Ascending aorta (tissue), 2 donors: ENCODE results near the gene ACSL1. TPM values are rescaled to one million over a fixed set of nuclear protein-coding genes. Genes with fewer than 3 reads are reported as not detected.

ENCODE experiments used
- DNase-seq, 2 donors: peaks; one replicate each; pipeline ENCODE4 v3.0.0-alpha.2; 2019; ENCODE audit warnings: low spot score in 2 of 2
- H3K27ac ChIP-seq, 2 donors: fragments of 200-600 bp; sonication (generic); one replicate each; pipeline ENCODE4 v1.5.1; 2016 to 2017; ENCODE audit warnings: mild to moderate bottlenecking in 1 of 2
- H3K27me3 ChIP-seq: fragments of 200-600 bp; sonication (generic); one replicate; pipeline ENCODE4 v1.5.1; 2017
- H3K36me3 ChIP-seq, 2 donors: fragments of 200-600 bp; sonication (generic); one replicate each; pipeline ENCODE4 v1.5.1; 2016
- H3K4me1 ChIP-seq, 2 donors: fragments of 200-600 bp; sonication (generic); one replicate each; pipeline ENCODE4 v1.5.1; 2016 to 2017; ENCODE audit warnings: mild to moderate bottlenecking in 1 of 2
- H3K4me3 ChIP-seq, 2 donors: fragments of 200-600 bp; sonication (generic); one replicate each; pipeline ENCODE4 v1.5.1; 2016 to 2017; ENCODE audit warnings: mild to moderate bottlenecking in 1 of 2
- H3K9me3 ChIP-seq, 2 donors: fragments of 200-600 bp; sonication (generic); one replicate each; pipeline ENCODE4 v1.5.1; 2016
- intact Hi-C: fragments of 100-400 bp; cut with DNase I; formaldehyde crosslinking; loops from one replicate; pipeline ENCODE4 v1.15.1; 2023
- total RNA-seq: library from RNA; depleted of rRNA; stranded (reverse); fragments of >200 nt; gene quantifications from one replicate; pipeline ENCODE4 v1.1.0, GENCODE V29; 2016
- TF ChIP-seq, protein P1 (sequence below), 3 experiments: fragments of 200-600 bp in 2 of 3; fragments of 450-650 bp in 1 of 3; sonication (generic) in 2 of 3; IDR thresholded peaks; one replicate each; pipeline ENCODE4 v1.5.1; 2016 to 2019; ENCODE audit warnings: antibody characterized with exemption in 3 of 3, mild to moderate bottlenecking in 1 of 3, moderate library complexity in 1 of 3

The ACSL1 gene
- total RNA-seq, 1 donor from 2014 or later: 31.8 TPM

DNA sequence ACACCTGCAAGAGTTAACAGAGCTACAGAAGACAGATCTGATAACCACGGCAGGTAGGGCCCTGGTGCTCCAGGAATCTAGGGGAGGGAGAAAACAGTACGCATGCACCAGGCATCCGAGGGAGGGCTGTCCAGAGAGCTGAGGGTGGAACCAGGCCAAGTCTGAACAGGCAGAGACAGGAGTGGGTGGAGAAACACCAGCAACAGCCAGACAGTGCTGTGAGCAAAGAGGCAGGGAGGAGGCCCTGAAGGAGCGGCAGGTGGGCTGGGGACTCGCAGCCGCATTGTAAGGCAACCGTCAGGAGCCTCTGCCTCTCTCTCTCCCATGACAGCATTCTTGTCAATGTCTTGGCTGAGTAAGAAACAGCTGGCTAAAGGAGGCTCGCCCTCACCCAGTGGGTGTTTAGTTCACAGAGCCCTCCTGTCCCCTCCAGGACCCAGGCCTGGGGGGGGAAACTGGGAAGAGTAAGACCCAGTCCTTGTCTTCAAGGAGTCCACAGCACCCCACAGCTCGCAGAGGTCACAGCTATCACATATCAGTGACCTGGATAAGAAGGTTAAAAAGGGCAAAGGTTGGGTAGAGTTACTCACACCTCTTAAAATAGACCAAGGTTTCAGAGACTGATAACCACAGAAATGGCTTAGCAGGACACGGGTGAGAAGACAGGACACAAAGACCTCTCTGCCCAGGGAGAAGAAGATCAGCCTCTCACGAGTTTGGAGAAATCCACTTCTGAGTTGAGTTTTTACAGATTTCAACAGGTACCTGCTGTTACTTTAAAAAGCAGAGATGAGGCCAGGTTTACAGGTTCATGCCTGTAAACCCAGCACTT, 10.5 kb downstream of the ACSL1 start:
- peak overlapping the region; percentile 32 to 39 for H3K4me3 ChIP-seq
- DNase-seq: peak in 1 of 2 donors; percentile 80
- intact Hi-C loops: no loop called here

DNA sequence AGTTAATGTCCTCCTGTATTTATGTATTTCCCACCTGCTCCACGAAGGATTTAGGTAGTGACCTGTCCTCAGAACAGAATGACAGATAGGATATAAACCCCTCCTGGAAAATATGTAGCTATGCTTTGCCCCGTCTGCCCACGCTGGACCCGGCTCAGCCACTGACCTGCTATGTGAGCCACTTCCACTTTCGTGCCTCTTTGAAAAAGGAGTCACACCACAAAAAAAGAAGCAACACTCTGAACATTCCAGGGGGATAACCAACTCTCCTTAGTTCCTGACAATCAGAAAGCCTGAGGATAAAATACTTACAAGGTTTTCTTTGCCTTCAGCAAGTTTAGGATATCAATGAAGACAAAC, 11.1 kb downstream of the ACSL1 start:
- intact Hi-C loops: no loop called here
- Histone ChIP-seq H3K4me3 (peak overlapping the region; percentile 32 to 39), H3K9me3 (no peaks in the 10 kb centered on the region), H3K4me1 (peaks cover 6 to 20% of the 10 kb centered on the region in 2 donors), H3K27me3 (no peaks in the 10 kb centered on the region), H3K27ac (peak overlapping the region; percentile 47 to 65), H3K36me3 (no peaks in the 10 kb centered on the region)
- TF ChIP-seq, protein P1, sequence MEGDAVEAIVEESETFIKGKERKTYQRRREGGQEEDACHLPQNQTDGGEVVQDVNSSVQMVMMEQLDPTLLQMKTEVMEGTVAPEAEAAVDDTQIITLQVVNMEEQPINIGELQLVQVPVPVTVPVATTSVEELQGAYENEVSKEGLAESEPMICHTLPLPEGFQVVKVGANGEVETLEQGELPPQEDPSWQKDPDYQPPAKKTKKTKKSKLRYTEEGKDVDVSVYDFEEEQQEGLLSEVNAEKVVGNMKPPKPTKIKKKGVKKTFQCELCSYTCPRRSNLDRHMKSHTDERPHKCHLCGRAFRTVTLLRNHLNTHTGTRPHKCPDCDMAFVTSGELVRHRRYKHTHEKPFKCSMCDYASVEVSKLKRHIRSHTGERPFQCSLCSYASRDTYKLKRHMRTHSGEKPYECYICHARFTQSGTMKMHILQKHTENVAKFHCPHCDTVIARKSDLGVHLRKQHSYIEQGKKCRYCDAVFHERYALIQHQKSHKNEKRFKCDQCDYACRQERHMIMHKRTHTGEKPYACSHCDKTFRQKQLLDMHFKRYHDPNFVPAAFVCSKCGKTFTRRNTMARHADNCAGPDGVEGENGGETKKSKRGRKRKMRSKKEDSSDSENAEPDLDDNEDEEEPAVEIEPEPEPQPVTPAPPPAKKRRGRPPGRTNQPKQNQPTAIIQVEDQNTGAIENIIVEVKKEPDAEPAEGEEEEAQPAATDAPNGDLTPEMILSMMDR (IDR thresholded peaks at IDR 0.05): no peak
- peak in 1 of 2 donors; percentile 60 for DNase-seq

More for the DNA sequence above, 10.5 kb downstream of the ACSL1 start:
- TF ChIP-seq, protein P1 (IDR thresholded peaks at IDR 0.05): no peak
- no peaks in the 10 kb centered on the region for H3K27me3 ChIP-seq
- H3K4me1 ChIP-seq: peaks cover 6 to 20% of the 10 kb centered on the region in 2 donors
- peak overlapping the region; percentile 47 to 65 for H3K27ac ChIP-seq
- H3K36me3 ChIP-seq: no peaks in the 10 kb centered on the region
- no peaks in the 10 kb centered on the region for H3K9me3 ChIP-seq

DNA sequence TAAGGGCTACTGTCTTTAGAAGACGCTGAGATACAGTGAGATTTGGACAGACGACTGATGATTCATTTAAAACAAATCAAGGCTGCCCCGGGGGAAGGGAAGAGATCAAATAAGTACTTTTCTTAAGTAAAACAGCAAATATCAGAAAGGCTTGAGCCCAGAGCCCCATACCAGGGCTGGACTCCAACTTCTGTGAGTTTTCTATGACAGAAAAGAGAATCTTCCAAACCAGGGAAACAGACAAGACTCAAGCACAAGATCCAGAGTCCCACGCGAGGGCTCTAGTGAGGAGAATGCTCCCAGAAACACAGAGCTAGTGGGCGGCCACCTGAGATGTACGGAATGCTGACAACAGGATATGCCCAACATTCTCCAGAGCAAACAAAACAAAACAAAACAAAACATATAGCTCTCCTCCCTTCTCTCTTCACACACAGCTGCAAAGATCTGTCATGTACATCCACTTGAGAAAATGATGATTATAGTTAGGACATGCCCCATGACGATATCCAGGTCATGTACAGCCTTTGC, 13.1 kb downstream of the ACSL1 start:
- intact Hi-C loops: no loop called here
- no peaks in the 10 kb centered on the region for H3K27me3 ChIP-seq

DNA sequence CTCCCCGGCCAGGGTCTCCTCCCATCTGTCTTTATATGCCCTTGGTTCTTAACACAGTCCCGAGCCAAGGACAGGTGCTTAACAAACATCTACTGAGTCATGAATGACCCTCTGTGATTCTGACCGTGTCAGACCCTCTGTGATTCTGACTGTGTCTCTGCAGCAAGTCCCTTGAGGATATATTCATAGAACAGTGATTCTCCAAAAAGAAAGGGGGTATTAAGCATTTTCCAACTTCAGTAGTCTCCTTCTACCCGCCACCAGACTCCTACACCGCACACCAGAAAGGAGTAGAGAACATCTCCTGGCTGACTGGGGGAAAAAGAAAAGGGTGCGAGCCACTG, 13.6 kb downstream of the ACSL1 start:
- Histone ChIP-seq H3K36me3 (no peaks in the 10 kb centered on the region), H3K27ac (peak overlapping the region; percentile 23 to 27), H3K27me3 (no peaks in the 10 kb centered on the region), H3K9me3 (no peaks in the 10 kb centered on the region), H3K4me1 (peaks cover 11 to 19% of the 10 kb centered on the region in 2 donors), H3K4me3 (no peak overlapping the region)
- DNase-seq: no peak
- intact Hi-C loops: no loop called here
- TF ChIP-seq, protein P1 (IDR thresholded peaks at IDR 0.05): no peak

More for the DNA sequence above, 13.1 kb downstream of the ACSL1 start:
- Histone ChIP-seq H3K36me3 (no peaks in the 10 kb centered on the region), H3K4me3 (no peak overlapping the region), H3K9me3 (no peaks in the 10 kb centered on the region), H3K27ac (peak overlapping the region; percentile 23 to 27), H3K4me1 (peaks cover 11 to 19% of the 10 kb centered on the region in 2 donors)
- DNase-seq: peak in 1 of 2 donors; percentile 59
- TF ChIP-seq, protein P1 (IDR thresholded peaks at IDR 0.05): no peak

DNA sequence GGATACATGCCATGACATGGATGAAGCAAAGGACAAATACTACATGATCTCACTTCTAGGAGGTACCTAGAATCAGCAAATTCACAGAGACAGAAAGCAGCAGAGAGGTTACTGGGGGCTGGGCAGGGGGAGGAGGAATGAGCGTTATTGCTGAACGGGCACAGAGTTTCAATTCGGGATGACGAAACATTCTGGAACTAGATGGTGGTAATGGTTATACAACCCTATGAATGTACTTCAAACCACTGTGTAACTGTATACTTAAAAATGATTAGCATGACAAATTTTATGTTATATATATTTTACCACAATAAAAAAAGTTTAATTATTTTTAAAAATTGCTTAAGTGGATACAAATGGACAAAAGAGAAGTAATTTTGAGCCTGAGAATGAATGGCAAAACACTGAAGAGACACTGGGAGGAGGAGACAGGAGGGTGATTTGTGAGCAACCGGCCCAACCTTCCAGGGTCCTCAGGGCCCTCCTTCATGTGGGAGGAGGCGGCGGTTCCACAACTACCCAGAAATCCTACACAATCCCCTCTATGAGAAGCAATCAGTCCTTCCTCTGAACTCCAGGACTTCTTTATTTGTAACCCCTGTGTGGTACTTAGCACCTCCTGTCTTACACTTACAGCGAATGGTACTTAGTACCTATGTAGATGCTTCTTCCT, 14.1 kb downstream of the ACSL1 start:
- Histone ChIP-seq H3K4me1 (peaks cover 11 to 21% of the 10 kb centered on the region in 2 donors), H3K9me3 (no peaks in the 10 kb centered on the region), H3K27me3 (no peaks in the 10 kb centered on the region), H3K27ac (no peak overlapping the region), H3K36me3 (no peaks in the 10 kb centered on the region), H3K4me3 (no peak overlapping the region)
- TF ChIP-seq, protein P1 (IDR thresholded peaks at IDR 0.05): no peak
- peak in 1 of 2 donors; percentile 64 for DNase-seq
- intact Hi-C loops: no loop called here
